HEK293 (cell line): ENCODE results near the gene CAPNS1.

ENCODE experiments used
- CTCF ChIA-PET: fragments of 350-600 bp; formaldehyde crosslinking; extraction: SDS; loops from one replicate; lab custom pipeline; 2021; ENCODE audit warnings: antibody characterized with exemption; lab: Yijun Ruan, JAX
- POLR2A ChIA-PET: fragments of 300-600 bp; formaldehyde crosslinking; extraction: SDS; loops from one replicate; lab custom pipeline; 2020; ENCODE audit warnings: antibody characterized with exemption, inconsistent platforms; lab: Yijun Ruan, JAX
- H3K27ac ChIP-seq: fragments of 200-500 bp; sonication (Bioruptor generic); 2 replicates; pipeline ENCODE4 v1.5.1; 2014; ENCODE audit warnings: low read depth, low read length, control low read depth, inconsistent platforms; ENCODE audit errors: extremely low read depth
- H3K36me3 ChIP-seq, 2 experiments: fragments of 200-500 bp in 1 of 2; sonication (Bioruptor generic) in 1 of 2; 1 replicate in 1 of 2; 2 replicates in 1 of 2; pipeline ENCODE4 v1.5.1; 2014 to 2017; ENCODE audit warnings: inconsistent platforms in 2 of 2, low read length in 2 of 2; ENCODE audit not compliant: control insufficient read depth in 2 of 2, insufficient read depth in 1 of 2
- H3K4me1 ChIP-seq: fragments of 200-500 bp; sonication (Bioruptor generic); 2 replicates; pipeline ENCODE4 v1.5.1; 2014; ENCODE audit warnings: mild to moderate bottlenecking, low read length, inconsistent platforms; ENCODE audit not compliant: control insufficient read depth, insufficient read depth
- H3K4me3 ChIP-seq: 2 replicates; pipeline ENCODE4 v1.5.1; 2011; ENCODE audit warnings: low read depth, mild to moderate bottlenecking, control low read depth, low read length, moderate library complexity
- H3K9me3 ChIP-seq: fragments of 200-500 bp; sonication (Bioruptor generic); 2 replicates; pipeline ENCODE4 v1.5.1; 2014; ENCODE audit warnings: low read depth, low read length, inconsistent platforms; ENCODE audit not compliant: control insufficient read depth, insufficient read depth
- EGR2 ChIP-seq: fragments of 450-650 bp; formaldehyde crosslinking; IDR thresholded peaks from 2 replicates; pipeline ENCODE4 v1.5.1; 2016; ENCODE audit warnings: low read depth, missing biosample characterization, missing genetic modification characterization
- GLIS2 ChIP-seq: fragments of 450-650 bp; formaldehyde crosslinking; IDR thresholded peaks from 2 replicates; pipeline ENCODE4 v1.5.1; 2016; ENCODE audit warnings: missing biosample characterization, missing genetic modification characterization
- MYNN ChIP-seq: fragments of 450-650 bp; formaldehyde crosslinking; IDR thresholded peaks from 2 replicates; pipeline ENCODE4 v1.5.1; 2016; ENCODE audit warnings: missing biosample characterization, missing genetic modification characterization, borderline replicate concordance
- PATZ1 ChIP-seq: fragments of 450-650 bp; formaldehyde crosslinking; IDR thresholded peaks from 2 replicates; pipeline ENCODE4 v1.5.1; 2016; ENCODE audit warnings: missing biosample characterization, missing genetic modification characterization
- SALL2 ChIP-seq: fragments of 450-650 bp; formaldehyde crosslinking; IDR thresholded peaks from 2 replicates; pipeline ENCODE4 v1.5.0; 2017; ENCODE audit warnings: missing biosample characterization, mild to moderate bottlenecking, missing genetic modification characterization, borderline replicate concordance
- SP7 ChIP-seq: fragments of 450-650 bp; formaldehyde crosslinking; IDR thresholded peaks from 2 replicates; pipeline ENCODE4 v1.5.1; 2016; ENCODE audit warnings: missing biosample characterization, missing genetic modification characterization
- ZBTB10 ChIP-seq: fragments of 450-650 bp; formaldehyde crosslinking; IDR thresholded peaks from 2 replicates; pipeline ENCODE4 v1.5.1; 2016; ENCODE audit warnings: missing biosample characterization, missing genetic modification characterization
- ZEB2 ChIP-seq: fragments of 450-650 bp; formaldehyde crosslinking; IDR thresholded peaks from 2 replicates; pipeline ENCODE4 v1.5.1; 2016; ENCODE audit warnings: missing biosample characterization, missing genetic modification characterization
- ZFHX2 ChIP-seq: fragments of 450-650 bp; formaldehyde crosslinking; conservative IDR thresholded peaks from 2 replicates; pipeline ENCODE4 v1.5.1; 2016; ENCODE audit warnings: missing biosample characterization, missing genetic modification characterization
- ZNF112 ChIP-seq: fragments of 450-650 bp; formaldehyde crosslinking; IDR thresholded peaks from 2 replicates; pipeline ENCODE4 v1.5.0; 2017; ENCODE audit warnings: missing biosample characterization, missing genetic modification characterization
- ZNF274 ChIP-seq, 2 experiments: fragments of 200-500 bp in 1 of 2; fragments of 450-650 bp in 1 of 2; sonication (Bioruptor generic) in 1 of 2; formaldehyde crosslinking in 1 of 2; IDR thresholded peaks; 2 replicates each; pipeline versions ENCODE4 v1.5.1 to v1.6.1; 2014 to 2016; ENCODE audit warnings: borderline replicate concordance in 1 of 2, inconsistent platforms in 1 of 2, low read length in 1 of 2, missing biosample characterization in 1 of 2, missing genetic modification characterization in 1 of 2
- ZNF394 ChIP-seq: fragments of 450-650 bp; formaldehyde crosslinking; IDR thresholded peaks from 2 replicates; pipeline ENCODE4 v1.5.1; 2016; ENCODE audit warnings: missing biosample characterization, missing genetic modification characterization, mild to moderate bottlenecking, moderate library complexity, borderline replicate concordance
- ZNF423 ChIP-seq: fragments of 450-650 bp; formaldehyde crosslinking; IDR thresholded peaks from 2 replicates; pipeline ENCODE4 v1.5.1; 2016; ENCODE audit warnings: missing biosample characterization, missing genetic modification characterization
- ZNF473 ChIP-seq: fragments of 450-650 bp; formaldehyde crosslinking; IDR thresholded peaks from 2 replicates; pipeline ENCODE4 v1.5.1; 2017; ENCODE audit warnings: missing biosample characterization, missing genetic modification characterization
- ZNF488 ChIP-seq: fragments of 450-650 bp; formaldehyde crosslinking; IDR thresholded peaks from 2 replicates; pipeline ENCODE4 v1.5.1; 2016; ENCODE audit warnings: missing biosample characterization, missing genetic modification characterization
- ZNF501 ChIP-seq: fragments of 450-650 bp; formaldehyde crosslinking; IDR thresholded peaks from 2 replicates; pipeline ENCODE4 v1.5.1; 2016; ENCODE audit warnings: missing biosample characterization, missing genetic modification characterization
- ZNF571 ChIP-seq: fragments of 450-650 bp; formaldehyde crosslinking; IDR thresholded peaks from 2 replicates; pipeline ENCODE4 v1.5.0; 2017; ENCODE audit warnings: missing biosample characterization, missing genetic modification characterization
- ZNF596 ChIP-seq: fragments of 450-650 bp; IDR thresholded peaks from 2 replicates; pipeline ENCODE4 v1.5.0; 2018; ENCODE audit warnings: missing biosample characterization, mild to moderate bottlenecking, missing genetic modification characterization, moderate library complexity
- ZNF670 ChIP-seq: fragments of 450-650 bp; formaldehyde crosslinking; IDR thresholded peaks from 2 replicates; pipeline ENCODE4 v1.5.1; 2016; ENCODE audit warnings: missing biosample characterization, missing genetic modification characterization, low read depth
- ZNF792 ChIP-seq: fragments of 450-650 bp; formaldehyde crosslinking; IDR thresholded peaks from 2 replicates; pipeline ENCODE4 v1.5.1; 2016; ENCODE audit warnings: missing biosample characterization, missing genetic modification characterization
- ZNF837 ChIP-seq: fragments of 450-650 bp; formaldehyde crosslinking; IDR thresholded peaks from 2 replicates; pipeline ENCODE4 v1.5.1; 2016; ENCODE audit warnings: missing biosample characterization, missing genetic modification characterization

CAPNS1 gene

GRCh38 chr19:36120984-36121358 is 18.9 kb upstream of the CAPNS1 start:
- Histone ChIP-seq H3K4me1 (peaks cover 22% of the 10 kb centered on the region), H3K36me3 (peaks cover 80 to 91% of the 10 kb centered on the region in 2 experiments), H3K9me3 (no peaks in the 10 kb centered on the region), H3K27ac (peak overlapping the region; percentile 79; the same call in 1 of the 2 replicates), H3K4me3 (no peak overlapping the region)
- 0 out of 2 replicates have a peak, but pooled peaks have one; percentile 2 for TF ChIP-seq ZNF837 (tag by site-specific recombination)
- TF ChIP-seq ZNF792 (tag by site-specific recombination) = no peak
- peak; percentile 36; the same call in 1 of the 2 replicates for TF ChIP-seq ZBTB10
- no peak for TF ChIP-seq ZNF473 (tag by site-specific recombination)
- TF ChIP-seq ZNF488 (tag by site-specific recombination) = 0 out of 2 replicates have a peak, but pooled peaks have one; percentile 3
- TF ChIP-seq SALL2 (tag by site-specific recombination) = no peak
- no peak for TF ChIP-seq SP7 (tag by site-specific recombination)
- TF ChIP-seq EGR2 (tag by site-specific recombination) = no peak; the same call in 1 of the 2 replicates
- no peak for TF ChIP-seq GLIS2 (tag by site-specific recombination)
- peak; percentile 32; the same call in 1 of the 2 replicates for TF ChIP-seq PATZ1
- peak; percentile 26; the same call in 1 of the 2 replicates for TF ChIP-seq ZFHX2
- TF ChIP-seq ZNF112 (tag by site-specific recombination) = no peak
- TF ChIP-seq ZNF501 (tag by site-specific recombination) = no peak
- TF ChIP-seq ZNF274 (IDR thresholded peaks at IDR 0.05; ENCODE audit: low read length) = no peak
- TF ChIP-seq ZNF274 (tag by site-specific recombination; IDR thresholded peaks at IDR 0.05; ENCODE audit: borderline replicate concordance) = no peak
- TF ChIP-seq ZNF596 (tag by site-specific recombination) = no peak
- POLR2A ChIA-PET = interaction anchor here (0.5 kb wide), 1 partner anchor 13 kb away, joined by 3 read pairs; no protein-coding TSS in a partner anchor
- CTCF ChIA-PET = interaction anchor here (0.6 to 1.5 kb wide), 3 partner anchors 10 to 61 kb away, joined by 4 read pairs; no protein-coding TSS in a partner anchor

GRCh38 chr19:36121486-36122124 is 18.3 kb upstream of the CAPNS1 start:
- Histone ChIP-seq H3K27ac (no peak overlapping the region), H3K36me3 (peaks cover 74 to 88% of the 10 kb centered on the region in 2 experiments), H3K4me3 (no peak overlapping the region), H3K9me3 (no peaks in the 10 kb centered on the region), H3K4me1 (peaks cover 17% of the 10 kb centered on the region)
- POLR2A ChIA-PET = no interaction called here
- CTCF ChIA-PET = no interaction called here
- TF ChIP-seq EGR2 (tag by site-specific recombination) (peak; percentile 38; the same call in 1 of the 2 replicates), ZNF571 (tag by site-specific recombination) (no peak), ZNF394 (peak; percentile 49; the same call in 1 of the 2 replicates), ZNF670 (tag by site-specific recombination) (no peak), MYNN (tag by site-specific recombination) (no peak), ZFHX2 (peak; percentile 12; the same call in 1 of the 2 replicates), ZNF423 (tag by site-specific recombination) (no peak), ZEB2 (tag by site-specific recombination) (no peak)
